Heart left ventricle (tissue), 13 donors: Measurements from ENCODE around the gene AKIRIN1.
"Not testable (repeated sequence)": the region's sequence is repeated elsewhere in the genome, so short reads cannot be mapped to it uniquely, and the experiment has no call there.

ENCODE experiments used
- CTCF ChIP-seq, 12 donors: fragments of 200-600 bp; sonication (generic) in 4 of 12; IDR thresholded peaks; one replicate each; pipeline versions ENCODE4 v1.5.0 to v1.8.0; 2018 to 2022; ENCODE audit warnings: antibody characterized with exemption in 12 of 12, mild to moderate bottlenecking in 5 of 12
- POLR2A ChIP-seq, 2 donors: fragments of 450-650 bp; IDR thresholded peaks; one replicate each; pipeline ENCODE4 v1.6.1; 2017; ENCODE audit warnings: antibody characterized with exemption in 2 of 2, mild to moderate bottlenecking in 2 of 2, moderate library complexity in 2 of 2
- donor health status: ischemic (EF 13 %, LVEDD 7.1; RV severe dilation, severe dysfunction).
- donor health status: DM: no; HTN: yes; CAD: no.
- donor health status: DM: no; HTN: no; CAD: no.
- donor health status: ischemic (EF 25% LVEDD 6.9; RV normal size, moderate dysfunction).
- donor health status: ischemic (EF 25% LVEDD 5.7; RV mildly dilated, moderate dysfunction).
- donor health status: ischemic (EF 35%, LVEDD 5.7; RV mildly dilated, moderate dysfunction).
- donor health status: nonischemic (EF 11% LVEDD 7.7; RV severe dilation, severe dysfunction).
- donor health status: DM: yes; HTN: yes; CAD: no.
- donor health status: PGD.
- donor health status: ischemic (EF 29% LVEDD 5.4; RV normal size, mild dysfunction).
- donor health status: nonischemic (EF 23%, LVEDD 6.1; RV moderate dilation, normal function).

- not testable (repeated sequence) for TF ChIP-seq POLR2A, CTCF (IDR thresholded peaks at IDR 0.05)
These were observed 13.5 kb upstream of the AKIRIN1 start for GRCh38 chr1:38977399-38978244.
